A549 (cell line): ENCODE results near the gene IDH3G. TPM values are rescaled to one million over a fixed set of nuclear protein-coding genes. Genes with fewer than 3 reads are reported as not detected.

Experiments used
- ATAC-seq, 2 experiments: fragments of 200-7000 bp in 1 of 2; fragments of >200 bp in 1 of 2; cut with Nextera tagmentation in 1 of 2; cut with Tn5 transposase in 1 of 2; 3 replicates each; pipeline versions ENCODE4 v1.8.0 to v1.9.1; 2018 to 2020; ENCODE audit warnings: mild to moderate bottlenecking in 1 of 2, moderate library complexity in 1 of 2
- CTCF ChIA-PET: fragments of 300-600 bp; sonication (Branson Sonifier 250); formaldehyde crosslinking; extraction: SDS; loops from one replicate; lab custom pipeline; 2021; ENCODE audit warnings: antibody characterized with exemption, inconsistent platforms; lab: Yijun Ruan, JAX
- POLR2A ChIA-PET: fragments of 350-600 bp; formaldehyde crosslinking; extraction: SDS; loops from one replicate; lab custom pipeline; 2021; ENCODE audit warnings: antibody characterized with exemption, inconsistent platforms; lab: Yijun Ruan, JAX
- DNase-seq, 2 experiments: peaks; one replicate each; pipeline versions ENCODE4 v3.0.0 to v3.0.0-alpha.2; 2011 to 2016; ENCODE audit warnings: low read depth in 1 of 2, low spot score in 1 of 2
- FAIRE-seq: peaks from 2 replicates; lab custom pipeline; 2011; peaks lifted over from hg19 to GRCh38; lab: Jason Lieb, UNC
- H3K27ac ChIP-seq, 2 experiments: fragments of >200 bp; sonication (Bioruptor Twin); formaldehyde crosslinking; 3 replicates each; pipeline ENCODE4 v1.5.1; 2016 to 2017
- H3K4me1 ChIP-seq: fragments of >200 bp; sonication (Bioruptor Twin); formaldehyde crosslinking; 3 replicates; pipeline ENCODE4 v1.6.1; 2016
- H3K4me2 ChIP-seq: fragments of >200 bp; sonication (Bioruptor Twin); formaldehyde crosslinking; 3 replicates; pipeline ENCODE4 v1.6.1; 2016
- H3K4me3 ChIP-seq: fragments of >200 bp; sonication (Bioruptor Twin); formaldehyde crosslinking; 3 replicates; pipeline ENCODE4 v1.5.1; 2016
- H3K9me3 ChIP-seq: fragments of >200 bp; sonication (Bioruptor Twin); formaldehyde crosslinking; 3 replicates; pipeline ENCODE4 v1.6.1; 2016
- ATOH8 ChIP-seq: fragments of 250-450 bp; sonication (Bioruptor Pico); IDR thresholded peaks from 2 replicates; pipeline ENCODE4 v1.5.0; 2020; ENCODE audit warnings: low read depth, mild to moderate bottlenecking, moderate library complexity
- CBX2 ChIP-seq: fragments of 200-600 bp; sonication (generic); IDR thresholded peaks from 2 replicates; pipeline ENCODE4 v1.6.1; 2016; ENCODE audit warnings: low read depth, mild to moderate bottlenecking, borderline replicate concordance
- CEBPB ChIP-seq, 2 experiments: fragments of >200 bp in 1 of 2; sonication (Bioruptor Twin) in 1 of 2; formaldehyde crosslinking in 1 of 2; IDR thresholded peaks; 2 replicates each; pipeline ENCODE4 v1.6.1; 2012 to 2016
- CHD4 ChIP-seq: fragments of 200-600 bp; sonication (generic); IDR thresholded peaks from 2 replicates; pipeline ENCODE4 v1.6.1; 2016; ENCODE audit warnings: antibody characterized with exemption, mild to moderate bottlenecking, borderline replicate concordance
- CTCF ChIP-seq: fragments of >200 bp; sonication (Bioruptor Twin); formaldehyde crosslinking; IDR thresholded peaks from 3 replicates; pipeline ENCODE4 v1.5.1; 2016
- EHF ChIP-seq: fragments of 250-450 bp; sonication (Bioruptor Pico); IDR thresholded peaks from 2 replicates; pipeline ENCODE4 v1.5.0; 2020; ENCODE audit warnings: mild to moderate bottlenecking
- ESRRA ChIP-seq: fragments of 150-350 bp; IDR thresholded peaks from 2 replicates; pipeline ENCODE4 v1.6.1; 2014; ENCODE audit warnings: mild to moderate bottlenecking, low read length, borderline replicate concordance
- FOSB ChIP-seq: fragments of 250-450 bp; sonication (Bioruptor Pico); IDR thresholded peaks from 2 replicates; pipeline ENCODE4 v1.5.0; 2020; ENCODE audit warnings: mild to moderate bottlenecking, moderate library complexity
- HDAC2 ChIP-seq: fragments of 200-600 bp; sonication (generic); IDR thresholded peaks from 2 replicates; pipeline ENCODE4 v1.6.1; 2016
- HMGXB4 ChIP-seq: fragments of 250-450 bp; sonication (Bioruptor Pico); IDR thresholded peaks from 2 replicates; pipeline ENCODE4 v1.5.0; 2021; ENCODE audit warnings: mild to moderate bottlenecking, moderate library complexity, borderline replicate concordance
- HOXB13 ChIP-seq: fragments of 250-450 bp; sonication (Bioruptor Pico); IDR thresholded peaks from 2 replicates; pipeline ENCODE4 v1.5.0; 2020; ENCODE audit warnings: low read depth, mild to moderate bottlenecking, moderate library complexity
- JUN ChIP-seq, 2 experiments: fragments of >200 bp; sonication (Bioruptor Twin); formaldehyde crosslinking; IDR thresholded peaks; 2 replicates in 1 of 2; 3 replicates in 1 of 2; pipeline ENCODE4 v1.6.1; 2016 to 2017
- JUNB ChIP-seq: fragments of >200 bp; sonication (Bioruptor Twin); formaldehyde crosslinking; IDR thresholded peaks from 2 replicates; pipeline ENCODE4 v1.6.1; 2016
- KDM1A ChIP-seq: fragments of 200-600 bp; sonication (generic); IDR thresholded peaks from 2 replicates; pipeline ENCODE4 v1.6.1; 2016; ENCODE audit warnings: low read depth, mild to moderate bottlenecking
- KDM5A ChIP-seq: fragments of 200-600 bp; sonication (generic); IDR thresholded peaks from 2 replicates; pipeline ENCODE4 v1.6.1; 2016; ENCODE audit warnings: antibody characterized with exemption, mild to moderate bottlenecking
- MAFK ChIP-seq: fragments of 450-650 bp; IDR thresholded peaks from 2 replicates; pipeline ENCODE4 v1.6.1; 2014; ENCODE audit not compliant: partially characterized antibody
- NR3C1 ChIP-seq: fragments of >200 bp; sonication (Bioruptor Twin); formaldehyde crosslinking; IDR thresholded peaks from 3 replicates; pipeline ENCODE4 v1.6.1; 2017
- PBX3 ChIP-seq: IDR thresholded peaks from 2 replicates; pipeline ENCODE4 v1.6.1; 2012
- PHF8 ChIP-seq: fragments of 200-600 bp; sonication (generic); IDR thresholded peaks from 2 replicates; pipeline ENCODE4 v1.6.1; 2016; ENCODE audit warnings: low read depth, mild to moderate bottlenecking, antibody characterized with exemption, moderate library complexity, borderline replicate concordance
- POLR2A ChIP-seq: IDR thresholded peaks from 2 replicates; pipeline ENCODE4 v1.6.1; 2012; ENCODE audit warnings: mild to moderate bottlenecking, low read length
- RFX5 ChIP-seq: fragments of 450-650 bp; IDR thresholded peaks from 2 replicates; pipeline ENCODE4 v1.7.1; 2014; ENCODE audit warnings: antibody characterized with exemption, mild to moderate bottlenecking, moderate library complexity
- SMC3 ChIP-seq: fragments of >200 bp; sonication (Bioruptor Twin); formaldehyde crosslinking; IDR thresholded peaks from 3 replicates; pipeline ENCODE4 v1.6.1; 2018; ENCODE audit warnings: inconsistent platforms
- ZFP36 ChIP-seq: fragments of 450-650 bp; IDR thresholded peaks from 2 replicates; pipeline ENCODE4 v1.6.1; 2014; ENCODE audit warnings: borderline replicate concordance; ENCODE audit not compliant: partially characterized antibody
- ZNF302 ChIP-seq: fragments of 250-450 bp; sonication (Bioruptor Pico); IDR thresholded peaks from 2 replicates; pipeline ENCODE4 v1.9.0; 2021; ENCODE audit warnings: inconsistent platforms, mild to moderate bottlenecking, moderate library complexity
- ZSCAN20 ChIP-seq: fragments of 250-450 bp; sonication (Bioruptor Pico); IDR thresholded peaks from 2 replicates; pipeline ENCODE4 v1.8.0; 2022; ENCODE audit warnings: mild to moderate bottlenecking, moderate library complexity
- WGBS: methylation state at CpG from one replicate; pipeline ENCODE4 v1.1.6; 2017; ENCODE audit errors: missing lambda C conversion rate; 5-methylcytosine and 5-hydroxymethylcytosine counted together
- polyA plus RNA-seq, 4 experiments: library from polyadenylated mRNA; depleted of rRNA in 3 of 4; stranded (reverse); fragments of >200 nt; fragmentation: RNase III in 1 of 4; extraction: RNeasy Plus Mini Kit Qiagen cat#74134 plus additional on column Dnase treatment in 1 of 4; gene quantifications; 2 replicates in 3 of 4; 3 replicates in 1 of 4; pipeline ENCODE4 v1.2.3, GENCODE V29; 2011 to 2017

The IDH3G gene
- polyA plus RNA-seq, 2 of the 4 experiments (the other 2 are of a cell fraction): 45.6 to 58.5 TPM

- peaks cover 15% of the 10 kb centered on the region; the same call in 2 of the 3 replicates for H3K4me1 ChIP-seq
- DNase-seq (peak in 1 of 2 experiments; percentile 17), FAIRE-seq (no peak), ATAC-seq (peak; percentile 8 to 9; a peak in 4 of 6 replicates)
- ChIA-PET POLR2A (interaction anchor here (0.7 to 1.6 kb wide), 8 partner anchors 9 to 133 kb away, joined by 3 to 12 read pairs (median 4); partner anchors contain the start of gene ARHGAP4), CTCF (interaction anchor here (0.7 to 1.5 kb wide), 3 partner anchors 13 to 158 kb away, joined by 3 to 5 read pairs (median 3); no protein-coding TSS in a partner anchor)
- H3K9me3 ChIP-seq: no peaks in the 10 kb centered on the region
- peak overlapping the region; percentile 92 to 98 for H3K27ac ChIP-seq
- peak; percentile 29 for TF ChIP-seq PHF8
- TF ChIP-seq ZFP36: no peak
- TF ChIP-seq POLR2A: no peak
- TF ChIP-seq HDAC2: no peak
- no peak for TF ChIP-seq NR3C1
- no peak for TF ChIP-seq EHF (CRISPR knock-in tag)
- no peak for TF ChIP-seq ESRRA
- no peak; a peak in 1 of 5 replicates for TF ChIP-seq JUN (IDR thresholded peaks at IDR 0.05)
- TF ChIP-seq ZSCAN20 (CRISPR knock-in tag): no peak
- TF ChIP-seq CBX2: no peak
- TF ChIP-seq KDM5A: 0 out of 2 replicates have a peak, but pooled peaks have one; percentile 32
- no peak for TF ChIP-seq RFX5
- no peak for TF ChIP-seq ATOH8 (CRISPR knock-in tag)
- WGBS: 36% methylated on average over 17 of the region's 47 CpGs
- H3K4me2 ChIP-seq: peak overlapping the region; percentile 94
- H3K4me3 ChIP-seq: peak overlapping the region; percentile 79
Measured at GRCh38 chrX:153794897-153795816, 982 bp upstream of the IDH3G start.

- FAIRE-seq: peak; percentile 83
- Histone ChIP-seq H3K4me2 (peak overlapping the region; percentile 94), H3K4me3 (peak overlapping the region; percentile 79), H3K4me1 (peaks cover 15% of the 10 kb centered on the region; the same call in 2 of the 3 replicates), H3K27ac (peak overlapping the region; percentile 92 to 98), H3K9me3 (no peaks in the 10 kb centered on the region)
- no peak for ATAC-seq
- ChIA-PET CTCF (interaction anchor here (2.2 kb wide), 1 partner anchor 30 kb away, joined by 7 read pairs; no protein-coding TSS in a partner anchor), POLR2A (no interaction called here)
- WGBS: 33% methylated on average over 7 of the region's 7 CpGs
- no peak for TF ChIP-seq FOSB (CRISPR knock-in tag)
- no peak for TF ChIP-seq JUNB
- no peak for TF ChIP-seq CTCF
- no peak for TF ChIP-seq ZSCAN20 (CRISPR knock-in tag)
- no peak for TF ChIP-seq ZNF302 (CRISPR knock-in tag)
- no peak for TF ChIP-seq CEBPB (IDR thresholded peaks at IDR 0.05)
- no peak for TF ChIP-seq POLR2A
- no peak for TF ChIP-seq EHF (CRISPR knock-in tag)
- TF ChIP-seq HOXB13 (CRISPR knock-in tag): no peak
- TF ChIP-seq KDM1A: no peak
- TF ChIP-seq PBX3: no peak
- no peak for TF ChIP-seq HMGXB4 (CRISPR knock-in tag)
- TF ChIP-seq SMC3: no peak
- TF ChIP-seq MAFK: no peak
- no peak for TF ChIP-seq ATOH8 (CRISPR knock-in tag)
- no peak for TF ChIP-seq CHD4
- no peak for DNase-seq
Measured at GRCh38 chrX:153793291-153793690, 884 bp downstream of the IDH3G start.
